ENCODE measurements around the gene MACROD1.

The MACROD1 gene

DNA sequence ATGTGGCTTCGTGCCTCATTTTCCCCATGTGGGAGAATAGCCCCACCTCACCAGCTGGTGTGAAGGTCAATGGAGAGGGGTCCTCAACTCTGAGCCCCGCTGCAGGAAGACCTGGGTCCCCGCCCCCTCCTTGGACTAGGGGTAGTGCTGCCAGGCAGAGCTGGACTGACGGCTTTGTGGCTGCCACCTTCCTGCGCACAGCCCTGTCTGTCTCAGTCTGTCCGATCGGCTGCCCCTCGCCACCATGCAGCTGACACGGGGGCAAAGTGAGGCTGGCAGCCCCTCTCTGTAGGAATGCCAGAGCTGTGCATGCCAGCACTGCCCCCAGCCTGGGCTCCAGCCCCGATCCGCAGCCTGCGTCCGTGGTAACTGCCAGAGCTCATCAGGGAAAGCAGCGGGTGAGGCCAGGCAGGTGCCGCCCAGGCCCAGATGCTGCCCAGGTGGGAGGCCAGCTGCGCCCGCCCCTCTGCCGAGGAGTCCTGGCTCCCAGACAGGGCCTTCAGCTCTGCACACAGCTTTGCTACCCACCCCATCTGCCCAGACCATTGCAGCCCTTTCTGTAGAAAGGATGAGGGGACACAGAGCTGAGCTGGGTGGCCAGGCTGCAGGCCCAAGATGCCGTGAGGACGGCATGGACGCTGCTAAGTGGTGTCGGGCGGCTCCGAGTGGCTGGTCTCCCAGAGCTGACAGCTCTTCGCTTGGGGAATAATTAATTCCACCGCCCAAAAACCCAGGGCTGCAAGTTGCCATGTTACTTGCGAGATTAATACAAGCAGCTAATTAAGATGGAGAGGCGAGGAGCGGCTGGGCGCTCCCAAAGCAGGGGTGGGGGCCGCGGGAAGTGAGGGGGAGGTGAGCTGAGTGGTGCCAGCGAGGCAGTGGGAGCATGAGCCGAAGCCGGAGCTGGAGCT lies 149.7 kb downstream of the MACROD1 start:
- no peak for DNase-seq (ENCODE audit: low read depth in 3 of 3)

DNA sequence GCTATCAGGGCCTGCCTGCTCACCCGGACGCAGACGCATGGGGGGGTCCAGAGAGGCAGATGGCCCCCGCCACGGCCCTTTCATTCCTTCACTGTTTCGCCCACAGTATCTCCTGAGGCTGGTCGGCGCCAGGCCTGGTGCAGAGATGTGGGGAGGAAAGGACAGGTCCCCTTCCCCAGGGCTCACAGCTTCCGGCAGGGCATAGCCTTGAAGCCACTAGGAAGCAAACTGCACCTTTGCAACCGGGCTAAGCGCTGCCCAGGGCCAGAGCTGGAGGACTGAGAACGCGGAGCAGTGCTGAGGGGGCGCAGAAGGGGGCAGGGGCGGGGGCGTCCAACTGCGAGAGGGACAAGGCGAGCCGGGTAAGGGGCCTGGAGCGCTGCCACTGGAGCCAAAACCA lies 150.4 kb downstream of the MACROD1 start:
- DNase-seq (ENCODE audit: low read depth in 3 of 3), result no peak

DNA sequence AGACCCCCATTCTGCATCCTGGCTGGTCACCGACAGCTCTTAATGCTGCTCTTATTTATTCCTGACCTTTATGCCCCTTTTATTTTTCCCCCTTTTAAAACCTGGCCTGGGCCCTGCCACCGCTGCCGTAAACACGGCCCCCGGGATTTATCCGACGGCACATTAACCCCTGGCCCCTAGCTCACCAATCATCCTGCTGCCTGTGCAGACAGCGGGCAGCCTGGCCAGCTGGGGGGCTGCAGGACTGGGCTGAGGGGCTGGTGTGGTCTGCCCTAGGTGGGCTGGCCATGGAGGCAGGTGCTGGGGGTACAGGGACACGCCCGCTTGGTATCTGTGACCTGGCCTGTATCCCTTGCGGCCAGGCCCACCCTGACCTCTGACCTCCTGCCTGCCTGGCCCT lies 151.6 kb downstream of the MACROD1 start:
- DNase-seq (ENCODE audit: low read depth in 3 of 3), result no peak

DNA sequence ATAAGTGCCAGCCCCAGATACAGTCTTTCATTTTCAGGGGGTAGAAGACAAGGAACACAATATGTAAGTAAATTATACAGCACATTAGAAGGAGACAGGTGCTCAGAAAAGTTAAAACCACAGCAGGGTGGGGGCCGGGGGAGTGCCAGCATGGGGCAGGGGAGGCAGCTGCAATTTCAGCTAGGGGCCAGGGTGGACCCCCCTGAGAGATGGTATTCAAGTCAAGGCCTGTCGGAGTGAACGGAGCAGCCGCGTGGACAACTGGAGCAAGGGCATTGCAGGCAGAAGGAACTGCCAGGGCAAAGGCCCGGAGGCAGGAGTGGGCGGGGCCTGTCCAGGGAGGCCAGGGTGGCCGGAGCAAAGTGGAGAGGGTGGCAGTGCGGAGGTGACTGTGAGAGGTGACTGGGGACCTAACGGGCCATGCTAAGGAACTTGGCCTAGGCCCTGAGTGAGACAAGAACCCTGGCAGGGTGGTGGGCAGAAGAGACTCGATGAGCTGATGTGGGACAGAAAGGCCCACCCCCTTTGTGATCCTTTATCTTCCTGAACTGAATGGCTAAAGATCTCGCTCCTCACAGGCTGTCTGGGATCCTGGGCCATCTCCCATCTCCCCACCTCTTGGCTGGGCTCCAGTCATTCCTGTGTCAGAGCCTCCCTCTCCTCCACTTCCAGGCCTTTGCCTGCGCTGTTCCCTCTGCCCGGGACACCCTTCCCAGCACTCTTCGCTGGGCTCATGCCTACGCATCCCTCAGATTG lies 152.6 kb downstream of the MACROD1 start:
- no peak for DNase-seq (ENCODE audit: low read depth in 3 of 3)

DNA sequence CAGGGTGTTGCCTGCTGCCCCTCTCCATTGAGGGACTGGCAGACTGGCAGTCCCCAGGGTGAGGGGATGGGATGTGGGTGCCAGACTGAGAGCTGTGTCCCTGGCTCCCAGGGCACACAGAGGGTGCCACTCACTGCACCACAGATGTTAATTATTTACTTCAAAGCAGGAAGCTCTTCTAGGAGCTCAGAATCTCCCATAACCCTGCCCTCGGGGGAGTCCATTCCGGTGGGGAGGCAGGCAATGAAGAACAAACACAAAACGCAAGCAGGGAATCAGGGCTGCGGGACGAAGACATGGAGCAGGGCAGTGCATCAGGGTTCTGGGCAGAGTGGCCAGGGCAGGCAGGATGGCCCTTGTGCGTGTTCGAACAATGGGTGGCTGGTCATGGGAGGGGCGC lies 154.5 kb downstream of the MACROD1 start:
- DNase-seq (ENCODE audit: low read depth in 3 of 3), result no peak

DNA sequence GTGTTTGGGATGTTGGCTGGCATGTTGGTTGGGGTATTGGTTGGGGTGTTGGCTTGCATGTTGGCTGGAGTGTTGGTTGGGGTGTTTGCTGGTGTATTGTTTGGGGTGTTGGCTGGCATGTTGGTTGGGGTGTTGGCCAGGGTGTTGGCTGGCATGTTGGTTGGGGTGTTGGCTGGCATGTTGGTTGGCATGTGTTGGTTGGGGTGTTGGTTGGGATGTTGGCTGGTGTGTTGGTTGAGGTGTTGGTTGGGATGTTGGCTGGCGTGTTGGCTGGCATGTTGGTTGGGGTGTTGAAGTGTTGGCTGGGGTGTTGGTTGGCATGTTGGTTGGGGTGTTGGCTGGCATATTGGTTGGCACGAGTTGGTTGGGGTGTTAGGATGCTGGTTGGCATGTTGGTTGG lies 155.1 kb downstream of the MACROD1 start:
- DNase-seq (ENCODE audit: low read depth in 3 of 3), result no peak

DNA sequence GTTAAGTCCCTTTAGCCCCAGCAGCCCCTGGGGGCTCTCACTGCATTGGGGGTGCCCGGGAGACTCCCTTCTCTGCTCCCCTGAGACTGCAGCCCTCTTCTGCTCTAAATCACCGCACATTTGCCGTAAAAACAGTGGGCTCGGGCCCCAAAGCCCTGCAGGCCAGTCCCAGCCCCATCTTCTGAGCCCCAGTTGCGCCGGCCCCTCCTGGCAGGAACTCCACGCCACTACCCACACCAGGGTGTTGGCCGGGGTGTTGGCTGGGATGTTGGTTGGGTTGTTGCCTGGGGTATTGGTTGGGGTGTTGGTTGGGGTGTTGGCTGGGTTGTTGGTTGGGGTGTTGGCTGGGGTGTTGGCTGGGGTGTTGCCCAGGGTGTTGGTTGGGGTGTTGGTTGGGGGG lies 156.2 kb downstream of the MACROD1 start:
- no peak for DNase-seq (ENCODE audit: low read depth in 3 of 3)

DNA sequence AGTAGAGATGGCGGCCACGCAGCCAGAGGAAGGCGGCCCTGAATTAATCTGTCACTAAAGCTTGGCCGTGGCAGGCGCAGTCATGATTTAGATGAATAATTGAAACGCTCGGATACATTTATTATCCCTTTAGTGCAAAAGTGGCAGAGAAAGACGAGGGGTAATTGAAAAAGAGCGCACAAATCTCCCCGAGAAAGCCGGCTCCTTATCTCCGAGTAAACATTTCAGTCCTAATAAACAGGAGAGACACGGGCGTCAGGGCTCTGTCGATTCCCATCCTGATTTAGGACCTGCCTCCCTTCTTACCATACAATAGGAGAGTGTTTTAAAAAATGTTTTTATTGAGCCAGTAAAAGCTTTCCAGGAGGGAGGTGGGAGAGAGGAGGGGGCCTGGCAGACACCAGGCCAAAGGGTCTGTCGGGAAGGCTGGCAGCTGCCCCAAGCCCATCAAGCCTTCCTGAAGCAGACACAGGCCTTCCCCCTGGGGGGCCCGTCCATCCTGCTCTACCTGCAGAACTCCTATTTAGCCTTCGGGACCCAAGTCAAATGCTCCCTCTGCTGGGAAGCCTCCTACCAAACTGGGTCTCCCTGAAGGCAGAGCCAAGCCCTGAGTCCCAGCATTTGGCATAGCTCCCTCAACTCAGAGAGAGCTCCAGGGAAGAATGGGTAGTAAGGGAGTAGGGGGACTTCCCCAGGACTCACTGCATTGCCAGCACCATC lies 156.8 kb downstream of the MACROD1 start:
- no peak for DNase-seq (ENCODE audit: low read depth in 3 of 3)

DNA sequence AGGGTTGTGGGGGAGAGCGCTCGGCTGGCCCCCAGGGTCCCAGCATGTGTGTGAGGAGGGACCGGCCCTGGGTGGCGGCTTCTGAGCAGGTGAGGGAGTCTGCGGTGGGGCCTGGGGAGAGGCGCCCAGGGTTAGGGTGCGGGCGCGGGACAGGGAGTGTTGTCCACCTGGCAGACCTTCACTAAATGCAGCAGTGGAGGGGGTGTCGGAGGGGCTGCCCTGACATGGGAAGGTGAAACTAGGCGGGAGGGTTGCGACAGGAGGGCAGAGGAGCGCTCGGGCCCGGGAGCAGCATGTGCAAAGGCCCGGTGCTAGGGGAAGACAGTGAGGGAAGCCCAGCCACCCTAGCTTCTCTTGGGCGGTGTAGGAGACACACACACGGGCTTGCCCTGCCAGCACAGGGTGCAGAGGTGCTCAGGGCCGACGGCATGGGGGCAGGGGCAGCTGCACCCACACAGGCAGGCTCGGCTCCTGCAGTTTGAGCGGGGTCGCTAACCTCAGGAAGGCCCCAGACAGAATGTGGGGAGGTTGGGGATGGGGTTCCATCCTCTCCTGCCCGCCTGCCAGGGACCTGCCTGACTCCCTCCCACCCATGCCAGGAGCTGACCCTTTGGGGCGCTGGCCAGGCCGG lies 157.5 kb downstream of the MACROD1 start:
- no peak for DNase-seq (ENCODE audit: low read depth in 3 of 3)

DNA sequence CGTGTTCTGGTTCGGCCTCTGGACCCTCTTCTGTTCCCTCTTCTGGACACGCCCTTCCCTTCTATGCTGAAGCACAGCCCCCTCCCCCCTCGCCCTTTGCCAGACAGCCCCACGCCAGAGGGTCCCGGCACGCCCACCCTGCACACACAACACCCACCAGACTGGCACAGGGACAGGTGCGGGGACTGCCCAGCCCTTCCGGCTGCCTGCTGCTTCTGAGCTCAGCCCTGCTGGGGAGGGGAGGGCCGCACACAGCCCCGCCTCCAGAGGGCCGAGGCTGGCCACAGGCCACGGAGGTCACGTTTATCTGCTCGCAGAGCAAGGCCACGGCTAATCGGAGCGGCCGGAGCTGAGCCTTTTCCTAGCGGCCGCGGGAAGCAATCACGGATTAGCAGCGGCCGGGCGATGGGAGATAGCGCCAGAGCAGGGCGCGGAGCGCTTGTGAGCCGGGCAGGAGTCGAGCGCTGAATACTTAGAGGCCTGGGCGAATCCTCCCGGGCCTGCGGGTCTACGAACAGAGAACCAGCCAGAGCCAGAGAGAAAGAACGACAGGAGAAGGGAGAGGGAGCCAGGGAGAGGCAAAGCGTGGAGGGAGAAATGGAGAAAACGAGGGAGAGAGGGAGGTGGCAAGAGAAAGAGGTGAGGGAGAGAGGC lies 158.2 kb downstream of the MACROD1 start:
- DNase-seq (ENCODE audit: low read depth in 3 of 3), result no peak

DNA sequence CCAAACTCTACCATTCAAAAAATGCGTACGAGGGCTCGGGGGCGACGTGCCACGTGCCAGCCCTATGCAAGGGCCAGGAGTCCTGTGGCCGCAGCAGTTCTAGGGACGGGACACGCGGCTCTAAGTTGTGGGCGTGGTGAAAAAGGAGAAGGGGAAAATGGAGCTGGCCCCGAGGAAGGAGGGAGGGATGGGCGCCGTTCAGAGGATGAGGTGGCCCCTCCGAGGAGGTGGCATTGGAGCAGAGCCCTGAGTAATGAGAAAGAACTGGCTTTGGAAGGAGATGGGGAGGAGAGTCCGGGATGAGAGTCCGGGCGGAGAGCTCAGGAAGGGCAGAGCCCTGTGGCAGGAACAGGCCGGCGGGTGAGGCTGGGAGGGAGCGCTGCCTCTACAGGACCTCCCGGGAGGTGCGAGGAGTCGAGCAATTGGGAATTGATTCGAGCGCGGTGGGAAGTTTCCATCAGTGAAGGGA lies 158.7 kb downstream of the MACROD1 start:
- DNase-seq (ENCODE audit: low read depth in 3 of 3), result no peak

DNA sequence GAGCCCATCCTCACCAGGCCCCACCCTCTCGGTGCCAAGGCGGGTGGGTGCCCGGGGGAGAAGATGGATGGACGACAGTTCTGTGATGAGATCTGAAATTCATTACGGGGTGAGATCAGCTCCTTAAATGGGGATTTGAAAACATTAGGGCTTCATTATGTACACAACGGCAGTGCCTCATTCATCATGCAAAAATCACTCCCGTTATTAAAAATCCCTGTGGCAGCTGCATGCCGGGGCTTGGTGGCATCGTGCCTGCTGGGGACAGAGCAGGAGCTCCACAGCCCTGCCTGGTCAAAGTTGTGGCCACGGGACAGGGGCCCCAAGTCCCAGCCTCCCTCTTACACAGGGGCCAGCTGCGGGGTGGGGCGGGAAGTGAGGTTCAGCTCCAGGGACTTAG lies 159.5 kb downstream of the MACROD1 start:
- no peak for DNase-seq (ENCODE audit: low read depth in 3 of 3)

DNA sequence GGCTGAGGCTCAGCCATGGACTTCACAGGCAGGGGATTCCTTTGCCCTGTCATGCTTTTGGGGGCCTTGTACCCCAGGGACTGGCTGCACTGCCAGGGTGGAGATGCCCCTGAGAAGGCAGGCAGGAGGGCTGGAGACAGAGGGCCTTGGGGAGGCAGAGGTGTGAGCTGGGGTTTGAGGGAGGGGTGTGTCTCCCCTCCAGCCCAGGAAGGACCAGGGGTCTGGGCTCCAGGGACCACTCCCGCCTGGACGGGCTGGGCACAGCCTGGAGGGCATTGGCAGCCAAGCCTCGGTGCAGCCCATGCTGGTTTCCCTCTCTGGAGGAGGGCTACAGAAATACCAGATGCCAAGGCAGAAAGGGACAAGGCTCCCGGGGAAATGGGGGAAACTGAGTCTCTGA lies 160.2 kb downstream of the MACROD1 start:
- DNase-seq (ENCODE audit: low read depth in 3 of 3), result no peak

DNA sequence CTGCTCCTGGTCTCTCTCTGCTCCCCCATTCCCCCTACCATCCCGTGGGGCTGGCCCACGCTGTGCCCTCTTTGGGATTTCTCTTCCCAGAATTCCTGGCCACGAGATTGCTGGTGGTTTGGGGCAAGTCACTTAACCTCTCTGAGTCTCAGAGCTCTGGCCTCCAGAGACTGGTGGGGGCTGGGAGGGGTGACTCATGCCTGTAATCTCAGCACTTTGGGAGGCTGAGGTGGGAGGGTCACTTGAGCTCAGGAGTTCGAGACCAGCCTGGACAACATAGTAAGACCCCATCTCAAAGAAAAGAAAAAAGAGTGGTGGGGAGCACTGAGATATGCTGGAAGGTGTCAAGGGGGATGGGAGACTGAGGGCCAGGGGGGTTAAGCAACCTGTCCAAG lies 161.3 kb downstream of the MACROD1 start:
- no peak for DNase-seq (ENCODE audit: low read depth in 3 of 3)

DNA sequence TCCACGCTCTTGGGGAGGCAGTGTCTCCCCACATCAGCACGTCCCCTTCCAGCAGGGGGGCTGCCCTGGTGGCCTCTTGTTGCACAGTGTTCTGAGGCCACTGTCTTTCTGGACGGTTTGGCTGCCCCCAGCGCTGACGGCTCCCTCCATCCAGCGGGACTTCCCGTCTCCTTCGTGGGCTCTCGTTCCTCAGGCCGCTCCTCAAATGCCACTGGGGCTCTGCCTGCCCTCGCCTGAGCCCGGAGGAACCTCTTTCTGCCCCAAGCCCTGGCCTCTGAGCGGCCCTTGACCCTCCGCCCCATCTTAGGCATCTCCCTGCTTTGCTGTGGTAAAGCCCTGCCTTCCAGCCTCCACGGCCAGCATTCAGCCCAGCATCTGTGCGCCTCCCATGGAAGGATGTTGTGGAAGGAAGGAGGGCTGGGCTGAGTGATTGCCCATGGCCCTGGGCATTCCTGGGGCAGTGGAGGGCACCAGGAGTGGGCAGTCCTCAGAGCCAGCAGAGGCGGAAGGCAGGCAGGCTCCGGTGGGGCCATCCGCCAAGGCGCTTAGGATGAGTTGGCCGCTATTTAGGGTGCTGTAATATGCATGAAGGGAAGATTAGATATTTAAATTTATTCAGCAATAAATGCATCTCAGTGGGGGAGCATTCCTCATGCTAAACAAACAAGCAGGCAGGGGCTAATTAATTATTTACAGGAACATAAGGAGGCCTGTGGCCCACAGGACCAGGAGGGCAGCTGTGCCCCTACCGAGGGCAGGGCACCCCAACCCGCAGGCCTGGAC lies 161.9 kb downstream of the MACROD1 start:
- DNase-seq (ENCODE audit: low read depth in 3 of 3), result no peak

DNA sequence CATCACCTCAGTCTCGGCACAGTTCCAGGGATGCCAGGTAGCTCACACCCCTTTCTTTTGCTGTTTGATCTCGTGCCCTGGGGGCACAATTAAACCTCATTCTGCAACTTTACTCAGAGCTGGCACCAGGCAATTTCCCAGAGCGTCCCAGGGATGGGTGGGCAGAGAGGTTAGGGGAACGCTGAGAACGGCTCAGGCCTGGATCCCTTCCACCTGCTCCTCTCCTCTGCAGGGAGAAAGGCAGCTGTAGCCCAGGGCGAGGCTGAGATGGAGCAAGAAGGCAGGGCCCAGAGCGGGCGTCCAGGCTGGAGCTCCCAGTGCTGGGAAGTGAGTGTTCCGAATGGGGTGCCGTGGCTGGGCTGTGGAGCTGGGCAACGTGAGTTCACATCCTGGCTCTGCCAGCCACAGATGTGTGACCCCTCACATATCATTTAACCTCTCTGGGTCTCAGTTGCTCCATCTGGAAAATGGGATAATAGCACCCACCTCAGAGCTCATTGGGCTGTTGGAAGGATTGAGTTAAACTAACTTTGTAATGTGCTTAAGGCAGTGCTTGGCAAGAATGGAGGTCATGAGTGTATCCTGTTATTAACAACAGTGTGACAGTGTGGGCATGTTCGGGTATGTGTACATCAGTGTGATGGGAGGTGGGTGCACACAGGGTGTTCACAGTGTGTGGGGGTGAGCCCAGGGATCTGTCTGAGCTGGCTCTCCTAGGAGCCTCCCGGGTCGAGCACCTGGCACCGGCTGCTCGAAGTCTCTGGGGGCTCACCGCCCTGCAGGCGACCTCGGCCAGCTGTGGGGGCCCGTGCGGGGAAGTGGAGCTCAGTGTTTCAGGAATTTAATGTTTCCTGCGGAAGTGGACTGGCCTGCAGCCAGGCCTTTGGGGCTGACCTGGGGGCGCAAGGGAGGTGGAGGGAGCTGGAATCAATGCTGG lies 164.2 kb downstream of the MACROD1 start:
- DNase-seq (ENCODE audit: low read depth in 3 of 3), result no peak

DNA sequence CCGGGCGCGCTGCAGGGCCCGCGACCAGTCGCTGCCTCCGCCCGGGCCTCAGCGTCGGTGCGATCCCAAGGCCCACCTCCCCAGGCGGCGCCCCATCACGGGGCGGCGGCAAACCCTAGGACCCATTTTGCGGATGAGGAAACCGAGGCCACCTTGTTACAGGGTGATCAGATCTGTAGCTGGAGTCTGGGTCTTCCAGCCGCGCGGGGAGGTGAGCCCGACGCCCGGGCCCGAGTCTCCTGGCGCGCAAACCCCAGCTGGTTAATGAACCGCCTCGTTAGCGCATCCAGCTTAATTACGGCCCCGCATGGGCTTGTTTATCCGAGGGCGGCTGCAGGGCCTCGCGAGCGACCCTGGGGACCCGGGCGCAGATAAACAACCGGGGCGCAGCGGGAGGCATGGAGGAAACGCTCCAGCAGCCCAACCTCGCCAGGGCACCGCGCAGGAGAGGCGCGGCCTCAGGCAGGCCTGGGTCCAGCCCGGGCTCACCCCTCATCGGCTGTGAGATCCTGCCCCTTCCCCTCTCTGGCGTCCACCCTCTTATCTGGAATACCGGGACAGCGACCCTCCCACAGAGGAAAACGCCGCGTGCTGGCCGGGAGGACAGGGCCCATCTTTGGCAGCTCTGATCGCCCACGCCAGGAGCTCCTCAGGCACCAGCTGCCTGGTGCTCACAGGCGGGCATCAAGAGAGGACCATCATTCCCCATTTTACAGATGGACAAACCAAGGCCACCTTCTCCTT lies 165.0 kb downstream of the MACROD1 start:
- no peak for DNase-seq (ENCODE audit: low read depth in 3 of 3)

DNA sequence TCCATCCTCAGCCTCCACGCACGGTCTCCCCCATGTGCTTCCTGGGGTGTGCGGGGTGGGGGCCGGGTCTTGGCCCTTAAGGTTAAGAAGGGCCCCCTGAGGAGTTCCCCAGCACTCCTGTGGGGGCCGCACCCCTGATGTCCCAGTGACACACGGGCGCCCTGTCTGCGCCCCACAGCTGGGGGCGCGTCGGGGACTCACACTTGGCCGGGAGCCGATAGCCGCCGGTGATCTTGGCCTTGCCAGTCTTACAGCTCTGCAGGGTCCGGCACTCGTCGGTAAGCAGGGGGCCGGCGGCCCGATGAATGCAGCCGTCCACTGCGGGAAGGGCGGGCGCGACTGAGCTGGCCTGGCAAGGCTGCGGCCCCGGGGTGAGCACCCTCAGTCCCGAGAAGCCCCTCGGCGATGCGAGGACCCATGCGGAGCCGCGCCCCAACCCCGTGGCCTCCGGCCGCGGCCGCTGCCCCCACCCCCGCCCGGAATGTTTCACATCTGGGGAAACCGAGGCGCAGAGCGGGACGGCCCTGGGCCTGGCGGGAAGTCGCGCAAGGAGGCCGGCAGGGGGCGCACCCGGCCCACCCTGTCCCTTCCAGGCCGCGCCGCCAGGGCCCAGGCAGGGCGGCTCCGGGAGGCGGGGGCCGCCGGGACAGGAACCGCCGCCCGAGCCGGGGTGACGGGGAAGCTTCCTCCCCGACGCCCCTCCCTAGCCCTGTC lies 165.7 kb downstream of the MACROD1 start:
- DNase-seq (ENCODE audit: low read depth in 3 of 3), result peak; percentile 38 to 64 (median 46)

Data from stimulated activated CD4-positive, alpha-beta T cell treated with anti-CD3 and anti-CD28 coated beads, TNF-alpha, amount 100 ng/mL, for 48 hours (primary cell).